ENCODE results near the gene OR10T2. TPM values are rescaled to one million over a fixed set of nuclear protein-coding genes. Genes with fewer than 3 reads are reported as not detected.
"Not testable (repeated sequence)": the region's sequence is repeated elsewhere in the genome, so short reads cannot be mapped to it uniquely, and the experiment has no call there.

The OR10T2 gene, protein sequence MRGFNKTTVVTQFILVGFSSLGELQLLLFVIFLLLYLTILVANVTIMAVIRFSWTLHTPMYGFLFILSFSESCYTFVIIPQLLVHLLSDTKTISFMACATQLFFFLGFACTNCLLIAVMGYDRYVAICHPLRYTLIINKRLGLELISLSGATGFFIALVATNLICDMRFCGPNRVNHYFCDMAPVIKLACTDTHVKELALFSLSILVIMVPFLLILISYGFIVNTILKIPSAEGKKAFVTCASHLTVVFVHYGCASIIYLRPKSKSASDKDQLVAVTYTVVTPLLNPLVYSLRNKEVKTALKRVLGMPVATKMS
- not detected for total RNA-seq

DNA sequence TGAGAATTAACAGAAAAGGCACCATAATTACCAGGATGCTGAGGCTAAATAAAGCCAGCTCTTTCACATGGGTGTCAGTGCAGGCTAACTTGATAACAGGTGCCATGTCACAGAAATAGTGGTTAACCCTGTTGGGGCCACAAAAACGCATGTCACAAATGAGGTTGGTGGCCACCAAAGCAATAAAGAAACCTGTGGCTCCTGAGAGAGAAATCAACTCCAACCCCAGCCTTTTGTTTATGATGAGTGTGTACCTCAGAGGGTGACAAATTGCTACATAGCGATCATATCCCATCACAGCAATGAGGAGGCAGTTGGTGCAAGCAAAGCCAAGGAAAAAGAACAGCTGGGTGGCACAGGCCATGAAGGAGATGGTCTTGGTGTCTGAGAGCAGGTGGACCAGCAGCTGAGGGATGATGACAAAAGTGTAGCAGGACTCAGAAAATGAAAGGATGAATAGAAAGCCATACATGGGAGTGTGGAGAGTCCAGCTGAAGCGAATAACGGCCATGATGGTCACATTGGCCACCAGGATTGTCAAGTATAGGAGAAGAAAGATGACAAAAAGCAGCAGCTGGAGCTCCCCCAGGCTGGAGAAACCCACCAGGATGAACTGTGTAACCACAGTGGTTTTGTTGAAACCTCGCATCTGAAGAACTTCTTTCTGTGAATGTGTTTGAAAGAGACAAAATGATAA, at the start of gene OR10T2:
Gene OR10T2, minus strand, starts transcription at position 649 of the 697 bp plus-strand sequence. Its CDS starts 0 bp downstream, at position 649.
- DNase-seq (ENCODE audit: low spot score in 2 of 2), result no peak
- H3K9me3 ChIP-seq, result no peaks in the 10 kb centered on the region
- no peaks in the 10 kb centered on the region for H3K36me3 ChIP-seq
- TF ChIP-seq POLR2AphosphoS5 (IDR thresholded peaks at IDR 0.05) (no peak), EP300 (IDR thresholded peaks at IDR 0.05) (no peak), POLR2A (IDR thresholded peaks at IDR 0.05) (no peak)
- TF ChIP-seq, protein P1, sequence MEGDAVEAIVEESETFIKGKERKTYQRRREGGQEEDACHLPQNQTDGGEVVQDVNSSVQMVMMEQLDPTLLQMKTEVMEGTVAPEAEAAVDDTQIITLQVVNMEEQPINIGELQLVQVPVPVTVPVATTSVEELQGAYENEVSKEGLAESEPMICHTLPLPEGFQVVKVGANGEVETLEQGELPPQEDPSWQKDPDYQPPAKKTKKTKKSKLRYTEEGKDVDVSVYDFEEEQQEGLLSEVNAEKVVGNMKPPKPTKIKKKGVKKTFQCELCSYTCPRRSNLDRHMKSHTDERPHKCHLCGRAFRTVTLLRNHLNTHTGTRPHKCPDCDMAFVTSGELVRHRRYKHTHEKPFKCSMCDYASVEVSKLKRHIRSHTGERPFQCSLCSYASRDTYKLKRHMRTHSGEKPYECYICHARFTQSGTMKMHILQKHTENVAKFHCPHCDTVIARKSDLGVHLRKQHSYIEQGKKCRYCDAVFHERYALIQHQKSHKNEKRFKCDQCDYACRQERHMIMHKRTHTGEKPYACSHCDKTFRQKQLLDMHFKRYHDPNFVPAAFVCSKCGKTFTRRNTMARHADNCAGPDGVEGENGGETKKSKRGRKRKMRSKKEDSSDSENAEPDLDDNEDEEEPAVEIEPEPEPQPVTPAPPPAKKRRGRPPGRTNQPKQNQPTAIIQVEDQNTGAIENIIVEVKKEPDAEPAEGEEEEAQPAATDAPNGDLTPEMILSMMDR (IDR thresholded peaks at IDR 0.05), result no peak
- 88% methylated on average over 5 of the region's 5 CpGs for WGBS
- H3K4me1 ChIP-seq, result no peaks in the 10 kb centered on the region
- H3K4me3 ChIP-seq, result no peak within 1 kb of the TSS
- H3K27me3 ChIP-seq, result no peaks in the 10 kb centered on the region
- no peak within 1 kb of the TSS for H3K27ac ChIP-seq

DNA sequence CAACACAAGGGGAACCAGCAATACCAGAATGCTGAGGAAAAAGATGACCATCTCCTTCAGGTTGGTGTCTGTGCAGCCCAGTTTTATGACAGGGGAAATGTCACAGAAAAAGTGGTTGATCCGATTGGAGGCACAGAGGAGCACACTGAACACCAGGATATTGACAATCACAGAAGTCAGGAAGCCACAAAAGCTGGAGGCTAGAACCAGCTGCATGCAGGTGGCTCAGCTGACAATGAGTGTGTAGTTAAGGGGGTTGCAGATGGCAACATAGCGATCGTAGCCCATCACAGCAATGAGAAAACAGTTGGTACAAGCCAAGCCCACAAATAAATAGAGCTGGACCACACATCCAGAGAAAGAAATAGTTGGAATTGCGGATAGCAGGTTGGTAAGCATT, 46.1 kb upstream of the OR10T2 start:
- Histone ChIP-seq H3K36me3 (no peaks in the 10 kb centered on the region), H3K27me3 (no peaks in the 10 kb centered on the region), H3K9me3 (no peaks in the 10 kb centered on the region), H3K27ac (no peak overlapping the region), H3K4me1 (no peaks in the 10 kb centered on the region), H3K4me3 (no peak overlapping the region)
- DNase-seq (ENCODE audit: low spot score in 2 of 2), result no peak
- TF ChIP-seq POLR2AphosphoS5 (IDR thresholded peaks at IDR 0.05), result no peak
- TF ChIP-seq EP300 (IDR thresholded peaks at IDR 0.05), result no peak
- TF ChIP-seq, protein P1 (IDR thresholded peaks at IDR 0.05), result no peak
- no peak for TF ChIP-seq POLR2A (IDR thresholded peaks at IDR 0.05)
- 86% methylated on average over 4 of the region's 4 CpGs for WGBS

DNA sequence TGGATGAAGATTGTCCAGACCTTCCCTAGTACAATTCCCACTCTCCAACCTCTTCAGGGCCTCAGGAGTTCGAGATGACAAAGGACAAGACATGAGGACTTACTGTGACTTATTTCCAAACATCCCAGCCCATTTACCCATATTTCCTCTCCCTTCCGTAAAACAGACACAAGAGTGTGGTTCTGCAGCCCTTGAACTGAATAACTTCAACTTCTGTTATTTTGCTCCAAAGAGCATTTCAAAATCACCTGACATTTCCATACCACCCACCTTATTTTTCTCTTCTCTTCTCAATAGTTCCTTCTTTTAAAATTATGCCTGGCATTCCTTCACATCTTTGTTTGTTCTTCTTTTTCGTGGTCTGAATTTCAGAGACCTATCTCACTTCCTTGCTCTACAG, 35.5 kb upstream of the OR10T2 start:
- TF ChIP-seq POLR2AphosphoS5 (IDR thresholded peaks at IDR 0.05) (no peak), POLR2A (IDR thresholded peaks at IDR 0.05) (no peak), EP300 (IDR thresholded peaks at IDR 0.05) (no peak)
- TF ChIP-seq, protein P1 (IDR thresholded peaks at IDR 0.05), result no peak
- peaks cover 3% of the 10 kb centered on the region for H3K27me3 ChIP-seq
- H3K27ac ChIP-seq, result no peak overlapping the region
- H3K4me3 ChIP-seq, result no peak overlapping the region
- no peak for DNase-seq (ENCODE audit: low spot score in 2 of 2)
- H3K36me3 ChIP-seq, result no peaks in the 10 kb centered on the region
- H3K4me1 ChIP-seq, result no peaks in the 10 kb centered on the region
- H3K9me3 ChIP-seq, result peaks cover 3% of the 10 kb centered on the region
- WGBS, result 38% methylated on average over 3 of the region's 3 CpGs

DNA sequence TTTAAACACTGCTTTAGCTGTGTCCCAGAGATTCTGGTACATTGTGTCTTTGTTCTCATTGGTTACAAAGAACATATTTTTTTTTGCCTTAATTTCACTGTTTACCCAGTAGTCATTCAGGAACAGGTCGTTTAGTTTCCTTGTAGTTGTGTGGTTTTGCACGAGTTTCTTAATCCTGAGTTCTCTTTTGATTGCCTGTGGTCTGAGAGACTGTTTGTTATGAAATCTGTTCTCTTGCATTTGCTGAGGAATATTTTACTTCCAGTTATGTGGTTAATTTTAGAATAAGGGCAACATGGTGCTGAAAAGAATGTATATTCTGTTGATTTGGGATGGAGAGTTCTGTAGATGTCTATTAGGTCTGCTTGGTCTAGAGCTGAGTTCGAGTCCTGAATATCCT, 30.9 kb upstream of the OR10T2 start:
- not testable (repeated sequence) for H3K27me3 ChIP-seq; H3K4me3 ChIP-seq; H3K36me3 ChIP-seq; DNase-seq (ENCODE audit: low spot score in 2 of 2); H3K4me1 ChIP-seq; H3K27ac ChIP-seq
- peaks cover 14% of the 10 kb centered on the region for H3K9me3 ChIP-seq
- WGBS, result 55% methylated on average over 3 of the region's 3 CpGs

DNA sequence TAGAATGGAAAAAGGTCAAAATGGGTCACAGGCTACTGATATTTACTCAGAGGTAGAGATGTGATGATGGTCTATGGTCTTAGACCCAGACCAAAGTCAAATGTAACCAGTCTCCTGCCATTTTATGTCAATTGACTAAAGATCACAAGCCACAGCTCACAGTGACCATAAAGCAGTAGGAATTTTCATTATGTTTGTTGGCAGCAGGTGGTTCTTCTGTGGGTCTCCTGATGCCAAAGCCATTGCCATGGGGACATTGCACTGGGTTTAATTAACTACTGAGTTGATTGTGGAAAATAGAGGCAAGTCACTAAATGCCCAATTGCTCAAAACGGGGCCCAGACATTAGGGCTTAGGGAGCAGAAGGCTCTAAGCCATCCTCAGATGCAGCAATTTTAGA, 26.9 kb upstream of the OR10T2 start, which contains the start of gene OR10K2:
Gene OR10K2, minus strand, starts transcription at position 101 of the 400 bp plus-strand sequence. CDS start 5,371 bp downstream, outside the sequence.
- Histone ChIP-seq H3K27ac (no peak within 1 kb of the TSS), H3K4me1 (no peaks in the 10 kb centered on the region), H3K9me3 (peaks cover 11% of the 10 kb centered on the region), H3K4me3 (no peak within 1 kb of the TSS), H3K27me3 (no peaks in the 10 kb centered on the region), H3K36me3 (no peaks in the 10 kb centered on the region)
- TF ChIP-seq EP300 (IDR thresholded peaks at IDR 0.05) (no peak), POLR2AphosphoS5 (IDR thresholded peaks at IDR 0.05) (no peak), POLR2A (IDR thresholded peaks at IDR 0.05) (no peak)
- TF ChIP-seq, protein P1 (IDR thresholded peaks at IDR 0.05), result no peak
- DNase-seq (ENCODE audit: low spot score in 2 of 2), result no peak
- 94% methylated on average over 1 of the region's 1 CpG for WGBS
